ENCODE results near the gene GPT2.

Gene GPT2

GRCh38 chr16:46895399-46896313 lies 11.5 kb downstream of the GPT2 start:
- peak overlapping the region; percentile 23; the same call in 1 of the 2 replicates for H3K27ac ChIP-seq
- TF ChIP-seq CTCF (conservative IDR thresholded peaks at IDR 0.05; ENCODE audit: low read depth), result no peak
- POLR2A ChIA-PET (ENCODE audit: low non-redundant PET), result no interaction called here
- CTCF ChIA-PET, result interaction anchor here (0.6 to 1.0 kb wide), 3 partner anchors 11 to 274 kb away, joined by 3 read pairs; partner anchors contain the start of gene GPT2
- no peak for DNase-seq (ENCODE audit: low spot score)

- ChIA-PET CTCF (interaction anchor here (0.6 kb wide), 1 partner anchor 51 kb away, joined by 3 read pairs; no protein-coding TSS in a partner anchor), POLR2A (ENCODE audit: low non-redundant PET) (no interaction called here)
- no peak overlapping the region for H3K27ac ChIP-seq
- DNase-seq (ENCODE audit: low spot score), result no peak
- no peak for TF ChIP-seq CTCF (conservative IDR thresholded peaks at IDR 0.05; ENCODE audit: low read depth)
Observed at GRCh38 chr16:46896314-46896968, 12.3 kb downstream of the GPT2 start.

GRCh38 chr16:46897471-46897870 lies 13.3 kb downstream of the GPT2 start:
- ChIA-PET POLR2A (ENCODE audit: low non-redundant PET) (no interaction called here), CTCF (no interaction called here)
- no peak for TF ChIP-seq CTCF (conservative IDR thresholded peaks at IDR 0.05; ENCODE audit: low read depth)
- no peak overlapping the region for H3K27ac ChIP-seq
- no peak for DNase-seq (ENCODE audit: low spot score)

- no peak for TF ChIP-seq CTCF (conservative IDR thresholded peaks at IDR 0.05; ENCODE audit: low read depth)
- ChIA-PET CTCF (no interaction called here), POLR2A (ENCODE audit: low non-redundant PET) (no interaction called here)
- DNase-seq (ENCODE audit: low spot score), result no peak
- H3K27ac ChIP-seq, result no peak overlapping the region
Observed at GRCh38 chr16:46898006-46898405, 13.8 kb downstream of the GPT2 start.

- TF ChIP-seq CTCF (conservative IDR thresholded peaks at IDR 0.05; ENCODE audit: low read depth), result no peak
- H3K27ac ChIP-seq, result peak overlapping the region; percentile 13
- CTCF ChIA-PET, result interaction anchor here (2.2 kb wide), 1 partner anchor 46 kb away, joined by 11 read pairs; no protein-coding TSS in a partner anchor
- no peak for DNase-seq (ENCODE audit: low spot score)
- POLR2A ChIA-PET (ENCODE audit: low non-redundant PET), result interaction anchor here (1.2 kb wide), 1 partner anchor 14 kb away, joined by 4 read pairs; no protein-coding TSS in a partner anchor
Observed at GRCh38 chr16:46899443-46900143, 15.4 kb downstream of the GPT2 start.

Measured in RWPE1 (cell line).